GM21723 (cell line): ENCODE results near the gene CARD16.
"Not testable (repeated sequence)": the region's sequence is repeated elsewhere in the genome, so short reads cannot be mapped to it uniquely, and the experiment has no call there.

ENCODE experiments used
- ATAC-seq: cut with Tn5 transposase; IDR thresholded peaks from one replicate; pipeline ENCODE4 v1.9.1; 2021; ENCODE audit warnings: mild to moderate bottlenecking, moderate library complexity; ENCODE audit not compliant: unreplicated experiment

The CARD16 gene

GRCh38 chr11:105044557-105045524 lies at the start of gene CARD16:
Gene CARD16 (minus strand): TSS chr11:105045335. CDS start chr11:105045297, 38 bp downstream.
- peak; percentile 100 for ATAC-seq

GRCh38 chr11:105092256-105093239 lies 47.4 kb upstream of the CARD16 start:
- no peak for ATAC-seq

- no peak for ATAC-seq
Observed at GRCh38 chr11:105081412-105082150, 36.4 kb upstream of the CARD16 start.

- ATAC-seq = not testable (repeated sequence)
Observed at GRCh38 chr11:105080171-105080906, 35.2 kb upstream of the CARD16 start.

- ATAC-seq = no peak
Observed at GRCh38 chr11:105078283-105078682, 33.1 kb upstream of the CARD16 start.

- ATAC-seq = not testable (repeated sequence)
Observed at GRCh38 chr11:105077141-105077790, 32.1 kb upstream of the CARD16 start.

- ATAC-seq = no peak
Observed at GRCh38 chr11:105074166-105074530, 29.0 kb upstream of the CARD16 start.

- ATAC-seq = no peak
Observed at GRCh38 chr11:105073456-105074165, 28.5 kb upstream of the CARD16 start.

GRCh38 chr11:105072080-105072479 lies 26.9 kb upstream of the CARD16 start:
- not testable (repeated sequence) for ATAC-seq

- no peak for ATAC-seq
Observed at GRCh38 chr11:105071089-105071732, 26.1 kb upstream of the CARD16 start.

- no peak for ATAC-seq
Observed at GRCh38 chr11:105070306-105070705, 25.2 kb upstream of the CARD16 start.

GRCh38 chr11:105069749-105070148 lies 24.6 kb upstream of the CARD16 start:
- not testable (repeated sequence) for ATAC-seq

- not testable (repeated sequence) for ATAC-seq
Observed at GRCh38 chr11:105063245-105063941, 18.3 kb upstream of the CARD16 start.

- no peak for ATAC-seq
Observed at GRCh38 chr11:105057432-105057831, 12.3 kb upstream of the CARD16 start.

GRCh38 chr11:105056446-105056845 lies 11.3 kb upstream of the CARD16 start:
- ATAC-seq = no peak

GRCh38 chr11:105054723-105055493 lies 9.8 kb upstream of the CARD16 start:
- no peak for ATAC-seq

- ATAC-seq = no peak
Observed at GRCh38 chr11:105052487-105052886, 7.4 kb upstream of the CARD16 start.
